Measurements from ENCODE around the gene GNB1.

DNA sequence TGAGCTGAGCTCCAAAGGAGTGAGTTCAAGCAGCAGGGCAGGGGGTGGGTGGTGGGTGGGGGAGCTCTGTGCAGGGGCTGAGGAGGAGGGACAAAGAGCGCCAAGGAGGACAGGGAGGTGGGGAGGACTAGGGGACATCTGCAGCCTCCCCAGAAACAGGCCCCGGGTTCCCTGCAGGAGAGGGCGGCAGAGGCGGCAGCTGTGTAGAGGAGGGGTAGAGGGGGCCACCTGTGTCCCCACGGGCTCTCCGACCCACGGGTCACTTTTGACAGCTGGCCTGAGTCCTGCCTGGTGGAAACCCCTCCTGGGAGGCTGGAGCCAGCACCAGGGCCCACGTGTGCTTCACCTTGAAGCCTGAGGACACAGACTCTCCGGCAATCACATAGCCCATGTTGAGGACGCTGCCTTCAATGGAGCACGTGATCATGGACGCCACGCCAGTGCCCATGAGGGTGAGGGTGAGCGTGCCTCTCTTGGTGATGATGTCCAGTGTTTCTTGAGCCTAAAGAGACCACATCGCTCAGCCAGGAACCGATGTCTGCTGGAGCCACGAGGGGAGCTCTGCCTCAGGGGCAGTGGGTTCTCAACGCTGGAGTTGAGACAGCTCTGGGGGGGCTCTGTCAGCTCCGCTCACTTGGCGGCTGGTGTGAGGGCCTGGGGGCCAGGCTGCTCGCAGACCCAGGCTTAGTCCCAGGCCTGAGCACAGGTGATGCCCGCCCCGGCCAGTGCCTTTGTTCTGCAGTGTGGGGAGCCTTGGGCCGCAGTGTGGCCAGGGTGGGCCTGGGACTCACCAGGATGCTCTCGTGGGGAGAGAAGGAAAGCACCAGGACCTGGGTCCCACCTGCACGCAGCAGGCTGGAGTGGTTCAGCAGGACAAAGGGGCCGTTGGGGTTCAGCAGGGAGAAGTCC, 34.8 kb upstream of the GNB1 start:
- TF ChIP-seq TOX (CRISPR knock-in tag; IDR thresholded peaks at IDR 0.05; ENCODE audit: borderline replicate concordance) (no peak), TSHZ2 (CRISPR knock-in tag; IDR thresholded peaks at IDR 0.05) (no peak), BACH2 (CRISPR knock-in tag; IDR thresholded peaks at IDR 0.05; ENCODE audit: borderline replicate concordance) (no peak)
- TF ChIP-seq, protein P1, sequence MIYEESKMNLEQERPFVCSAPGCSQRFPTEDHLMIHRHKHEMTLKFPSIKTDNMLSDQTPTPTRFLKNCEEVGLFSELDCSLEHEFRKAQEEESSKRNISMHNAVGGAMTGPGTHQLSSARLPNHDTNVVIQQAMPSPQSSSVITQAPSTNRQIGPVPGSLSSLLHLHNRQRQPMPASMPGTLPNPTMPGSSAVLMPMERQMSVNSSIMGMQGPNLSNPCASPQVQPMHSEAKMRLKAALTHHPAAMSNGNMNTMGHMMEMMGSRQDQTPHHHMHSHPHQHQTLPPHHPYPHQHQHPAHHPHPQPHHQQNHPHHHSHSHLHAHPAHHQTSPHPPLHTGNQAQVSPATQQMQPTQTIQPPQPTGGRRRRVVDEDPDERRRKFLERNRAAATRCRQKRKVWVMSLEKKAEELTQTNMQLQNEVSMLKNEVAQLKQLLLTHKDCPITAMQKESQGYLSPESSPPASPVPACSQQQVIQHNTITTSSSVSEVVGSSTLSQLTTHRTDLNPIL (CRISPR knock-in tag; IDR thresholded peaks at IDR 0.05; ENCODE audit: low read depth): no peak

Data from SK-N-SH treated with all-trans-retinoic acid at 6 μM for 48 hours (cell line).